Measurements from ENCODE around the gene ZFP57.
A peak's percentile ranks its signal among the peaks of the same experiment; 100 is the strongest.

Gene ZFP57

DNA sequence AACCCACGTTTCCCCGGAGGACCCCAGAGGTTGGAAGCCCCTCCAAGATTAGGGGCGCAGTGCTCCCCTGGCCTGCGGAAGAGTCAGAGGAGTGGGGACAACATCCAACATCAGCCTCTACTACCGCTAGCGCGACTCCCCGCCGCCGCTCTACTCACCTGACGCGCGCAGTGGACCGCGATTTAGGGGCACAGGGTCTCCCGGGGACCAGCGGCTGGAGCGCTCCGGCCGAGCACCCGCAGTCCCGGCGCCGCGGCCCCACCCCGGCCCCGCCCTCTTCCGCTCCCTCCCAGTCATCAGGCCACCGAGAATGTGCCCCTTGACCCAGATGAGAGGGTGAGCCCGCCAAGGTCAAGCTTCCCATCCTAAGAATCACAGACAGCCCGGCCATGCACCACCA lies at the start of gene ZFP57:
Gene ZFP57, minus strand, starts transcription at position 249 of the 400 bp plus-strand sequence. CDS start 4,149 bp downstream, outside the sequence.
- no peak for FAIRE-seq
- DNase-seq (ENCODE audit: low spot score) = no peak

DNA sequence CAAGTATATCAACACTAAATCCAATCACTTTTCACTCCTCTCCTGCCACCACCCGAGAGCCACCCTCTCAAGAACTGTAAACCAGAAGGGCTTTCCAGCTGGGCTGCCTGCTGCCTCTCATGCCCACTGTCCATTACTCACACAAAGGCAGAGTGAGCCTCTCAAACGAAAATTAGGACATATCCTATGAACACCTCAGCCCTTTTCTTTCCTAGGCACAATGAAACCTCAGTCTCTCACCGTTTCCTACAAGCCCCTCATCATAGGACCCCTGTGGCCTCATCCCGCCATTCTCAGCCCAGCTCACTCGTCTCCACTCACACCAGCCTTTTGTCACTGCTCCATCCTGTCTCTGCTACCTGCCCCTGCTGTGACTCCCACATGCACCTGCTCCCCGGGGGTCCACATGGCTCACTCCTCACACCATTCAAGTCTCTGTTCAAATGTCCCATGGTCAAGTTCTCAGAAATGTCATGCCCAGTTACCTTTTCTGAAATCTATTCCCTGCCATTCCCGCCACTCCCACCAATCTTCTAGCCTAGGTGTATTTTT lies 49.7 kb upstream of the ZFP57 start:
- DNase-seq (ENCODE audit: low spot score) = no peak
- no peak for FAIRE-seq

DNA sequence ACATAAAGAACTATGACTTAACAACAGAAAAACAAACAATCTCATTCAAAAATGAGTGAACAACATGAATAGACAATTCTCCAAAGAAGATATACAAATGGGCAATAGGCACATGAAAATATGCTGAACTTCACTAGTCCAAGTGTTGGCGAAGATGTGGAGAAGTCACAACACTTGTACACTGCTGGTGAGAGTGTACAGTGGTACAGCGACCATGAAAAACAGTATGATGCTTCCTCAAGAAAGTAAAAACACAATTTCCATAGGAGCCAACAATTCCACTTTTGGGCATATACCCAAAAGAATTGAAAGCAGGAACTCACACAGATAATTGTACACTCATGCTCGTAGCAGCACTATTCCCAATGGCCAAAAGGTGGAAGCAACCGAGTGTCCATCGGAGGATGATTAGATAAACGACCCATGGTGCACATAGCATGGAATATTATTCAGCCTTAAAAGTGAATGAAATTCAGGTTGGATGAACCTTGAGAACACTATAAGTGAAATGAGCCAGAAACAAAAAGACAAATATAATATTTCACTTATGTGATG lies 48.9 kb upstream of the ZFP57 start:
- DNase-seq (ENCODE audit: low spot score) = no peak
- FAIRE-seq = no peak

DNA sequence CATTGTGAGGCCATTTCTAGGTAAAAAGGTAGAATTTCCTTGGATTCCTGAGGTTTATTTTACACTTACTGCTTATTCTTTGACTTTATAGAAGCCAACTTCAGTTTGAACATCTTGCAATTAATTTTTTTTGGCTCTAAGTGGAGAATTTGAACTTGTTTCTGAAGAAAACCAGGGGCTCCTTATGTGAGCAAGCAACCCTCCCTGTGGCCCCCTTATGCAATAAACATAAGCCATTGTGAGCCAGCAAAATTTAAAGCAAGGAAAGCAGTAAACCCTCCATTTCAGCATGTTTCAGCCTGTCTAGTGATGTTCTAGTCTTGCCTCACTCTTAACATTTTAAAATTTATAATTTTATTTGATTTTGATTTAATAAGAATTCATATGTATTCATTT lies 47.9 kb upstream of the ZFP57 start:
- FAIRE-seq (no peak), DNase-seq (ENCODE audit: low spot score) (no peak)

DNA sequence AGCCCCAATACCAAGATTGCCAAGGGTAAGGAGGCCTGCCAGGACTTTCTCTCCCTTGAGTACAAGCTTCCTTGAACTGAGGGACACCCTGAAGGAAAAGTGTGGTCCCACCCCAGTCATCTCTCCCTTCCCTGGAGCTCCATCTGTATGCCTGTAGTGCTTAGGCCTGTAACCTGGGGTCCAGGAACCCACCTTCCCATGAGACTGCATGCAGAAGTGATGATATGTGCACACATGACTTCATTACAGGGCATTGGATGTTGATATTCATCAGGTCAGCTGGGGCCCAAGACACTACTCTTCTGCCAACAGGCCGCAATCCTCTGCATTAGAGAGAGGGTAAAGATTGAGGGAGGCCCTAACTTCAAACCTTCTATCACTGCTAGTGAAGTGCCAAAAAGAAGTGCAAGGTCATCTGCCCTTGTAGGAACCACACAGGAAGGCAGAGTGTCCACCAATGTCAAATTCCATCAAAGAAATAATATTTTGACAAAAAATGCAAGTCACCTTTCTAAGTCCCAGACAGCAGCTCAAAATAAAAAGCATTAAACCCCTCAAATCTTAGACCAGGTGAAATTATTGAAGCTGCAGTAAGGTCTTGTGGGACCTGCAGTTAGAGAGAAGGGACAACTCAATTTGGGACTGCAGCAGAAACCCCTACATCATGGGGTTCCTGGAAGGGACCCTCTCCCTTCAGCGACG lies 47.4 kb upstream of the ZFP57 start:
- DNase-seq (ENCODE audit: low spot score) (no peak), FAIRE-seq (no peak)

DNA sequence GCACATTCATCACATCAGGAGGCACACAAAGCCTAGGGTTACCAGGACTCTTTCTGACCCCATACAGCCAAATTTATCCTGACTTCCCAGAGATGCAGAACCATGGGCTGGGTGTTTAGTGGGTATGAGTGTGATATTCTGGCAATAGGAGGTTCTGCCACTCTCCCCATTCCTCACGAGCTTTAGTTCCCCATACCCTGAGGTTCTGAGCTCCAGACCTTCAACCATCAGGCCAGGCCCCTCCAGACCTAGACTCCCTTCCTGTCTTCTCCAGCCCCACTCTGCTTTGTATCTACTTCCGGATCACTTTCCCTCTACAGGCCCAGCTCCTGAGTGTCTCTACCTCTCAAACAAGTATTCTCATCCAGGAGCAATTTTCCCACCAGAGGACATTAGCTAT lies 46.7 kb upstream of the ZFP57 start:
- DNase-seq (ENCODE audit: low spot score) = no peak
- no peak for FAIRE-seq

DNA sequence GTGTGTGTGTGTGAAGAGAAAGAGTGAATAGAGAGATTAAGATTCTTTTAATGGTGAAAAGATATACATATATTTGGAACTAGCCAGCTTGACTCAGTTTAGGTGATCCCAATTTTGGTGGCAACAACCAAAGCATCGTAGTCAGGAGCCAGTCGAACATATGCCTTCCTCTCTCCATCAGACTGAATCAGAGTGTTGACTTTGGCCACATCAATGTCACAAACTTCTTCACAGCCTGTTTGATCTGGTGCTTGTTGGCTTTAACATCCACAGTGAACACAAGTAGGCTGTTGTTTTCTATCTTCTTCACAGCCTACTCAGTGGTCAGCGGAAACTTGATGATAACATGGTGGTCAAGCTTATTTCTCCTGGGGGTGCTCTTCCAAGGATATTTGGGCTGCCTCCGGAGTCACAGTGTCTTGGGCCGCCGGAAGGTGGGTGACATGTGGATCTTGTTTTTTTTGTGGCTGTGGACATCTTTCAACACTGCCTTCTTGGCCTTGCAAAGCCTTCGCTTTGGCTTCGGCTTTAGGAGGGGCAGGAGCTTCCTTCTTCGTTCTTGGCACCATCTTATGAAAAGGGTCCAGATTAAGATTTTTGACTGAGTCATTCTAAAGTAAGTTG lies 45.7 kb upstream of the ZFP57 start:
- no peak for DNase-seq (ENCODE audit: low spot score)
- FAIRE-seq = no peak

DNA sequence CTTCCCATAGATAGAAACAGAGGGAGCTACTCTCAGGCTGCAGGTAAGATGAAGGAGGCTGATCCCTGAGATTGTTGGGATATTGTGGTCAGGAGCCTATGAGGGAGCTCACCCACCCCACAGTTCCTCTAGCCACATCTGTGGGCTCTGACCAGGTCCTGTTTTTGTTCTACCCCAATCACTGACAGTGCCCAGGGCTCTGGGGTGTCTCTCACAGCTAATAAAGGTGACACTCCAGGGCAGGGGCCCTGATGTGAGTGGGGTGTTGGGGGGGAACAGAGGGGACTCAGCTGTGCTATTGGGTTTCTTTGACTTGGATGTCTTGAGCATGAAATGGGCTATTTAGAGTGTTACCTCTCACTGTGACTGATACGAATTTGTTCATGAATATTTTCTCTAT lies 45.0 kb upstream of the ZFP57 start:
- no peak for DNase-seq (ENCODE audit: low spot score)
- FAIRE-seq = no peak

DNA sequence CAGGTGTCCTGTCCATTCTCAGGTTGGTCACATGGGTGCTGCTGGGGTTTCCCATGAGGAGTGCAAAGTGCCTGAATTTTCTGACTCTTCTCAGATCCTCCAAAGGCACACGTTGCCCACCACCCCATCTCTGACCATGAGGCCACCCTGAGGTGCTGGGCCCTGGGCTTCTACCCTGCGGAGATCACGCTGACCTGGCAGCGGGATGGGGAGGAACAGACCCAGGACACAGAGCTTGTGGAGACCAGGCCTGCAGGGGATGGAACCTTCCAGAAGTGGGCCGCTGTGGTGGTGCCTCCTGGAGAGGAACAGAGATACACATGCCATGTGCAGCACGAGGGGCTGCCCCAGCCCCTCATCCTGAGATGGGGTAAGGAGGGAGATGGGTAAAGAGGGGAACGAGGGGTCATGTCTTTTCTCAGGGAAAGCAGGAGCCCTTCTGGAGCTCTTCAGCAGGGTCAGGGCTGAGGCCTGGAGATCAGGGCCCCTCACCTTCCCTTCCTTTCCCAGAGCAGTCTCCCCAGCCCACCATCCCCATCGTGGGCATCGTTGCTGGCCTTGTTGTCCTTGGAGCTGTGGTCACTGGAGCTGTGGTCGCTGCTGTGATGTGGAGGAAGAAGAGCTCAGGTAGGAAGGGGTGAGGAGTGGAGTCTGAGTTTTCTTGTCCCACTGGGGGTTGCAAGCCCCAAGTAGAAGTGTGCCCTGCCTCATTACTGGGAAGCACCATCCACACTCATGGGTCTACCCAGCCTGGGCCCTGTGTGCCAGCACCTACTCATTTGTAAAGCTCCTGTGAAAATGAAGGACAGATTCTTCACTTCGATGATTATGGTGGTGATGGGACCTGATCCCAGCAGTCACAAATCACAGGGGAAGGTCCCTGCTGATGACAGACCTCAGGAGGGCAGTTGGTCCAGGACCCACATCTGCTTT lies 44.3 kb upstream of the ZFP57 start:
- FAIRE-seq (no peak), DNase-seq (ENCODE audit: low spot score) (no peak)

DNA sequence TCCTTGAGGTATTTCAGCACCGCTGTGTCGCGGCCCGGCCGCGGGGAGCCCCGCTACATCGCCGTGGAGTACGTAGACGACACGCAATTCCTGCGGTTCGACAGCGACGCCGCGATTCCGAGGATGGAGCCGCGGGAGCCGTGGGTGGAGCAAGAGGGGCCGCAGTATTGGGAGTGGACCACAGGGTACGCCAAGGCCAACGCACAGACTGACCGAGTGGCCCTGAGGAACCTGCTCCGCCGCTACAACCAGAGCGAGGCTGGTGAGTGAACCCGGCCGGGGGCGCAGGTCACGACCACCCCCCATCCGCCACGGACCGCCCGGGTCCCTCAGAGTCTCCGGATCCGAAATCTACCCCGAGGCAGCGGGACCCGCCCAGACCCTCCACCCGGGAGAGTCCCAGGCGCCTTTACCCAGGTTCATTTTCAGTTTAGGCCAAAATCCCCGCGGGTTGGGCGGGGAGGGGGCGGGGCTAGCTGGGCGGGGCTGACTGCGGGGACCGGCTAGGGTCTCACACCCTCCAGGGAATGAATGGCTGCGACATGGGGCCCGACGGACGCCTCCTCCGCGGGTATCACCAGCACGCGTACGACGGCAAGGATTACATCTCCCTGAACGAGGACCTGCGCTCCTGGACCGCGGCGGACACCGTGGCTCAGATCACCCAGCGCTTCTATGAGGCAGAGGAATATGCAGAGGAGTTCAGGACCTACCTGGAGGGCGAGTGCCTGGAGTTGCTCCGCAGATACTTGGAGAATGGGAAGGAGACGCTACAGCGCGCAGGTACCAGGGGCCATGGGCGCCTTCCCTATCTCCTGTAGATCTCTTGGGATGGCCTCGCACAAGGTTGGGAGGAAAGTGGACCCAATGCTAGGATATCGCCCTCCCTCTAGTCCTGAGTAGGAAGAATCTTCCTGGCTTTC lies 43.0 kb upstream of the ZFP57 start:
- FAIRE-seq = no peak
- DNase-seq (ENCODE audit: low spot score) = peak; percentile 48

DNA sequence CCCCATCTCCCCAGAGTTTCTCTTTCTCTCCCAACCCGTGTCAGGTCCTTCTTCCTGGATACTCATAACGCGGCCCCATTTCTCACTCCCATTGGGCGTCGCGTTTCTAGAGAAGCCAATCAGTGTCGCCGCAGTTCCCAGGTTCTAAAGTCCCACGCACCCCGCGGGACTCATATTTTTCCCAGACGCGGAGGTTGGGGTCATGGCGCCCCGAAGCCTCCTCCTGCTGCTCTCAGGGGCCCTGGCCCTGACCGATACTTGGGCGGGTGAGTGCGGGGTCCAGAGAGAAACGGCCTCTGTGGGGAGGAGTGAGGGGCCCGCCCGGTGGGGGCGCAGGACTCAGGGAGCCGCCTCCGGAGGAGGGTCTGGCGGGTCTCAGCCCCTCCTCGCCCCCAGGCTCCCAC lies 42.3 kb upstream of the ZFP57 start, which contains the start of gene HLA-F:
Gene HLA-F, plus strand, starts transcription at position 173 of the 404 bp plus-strand sequence. Its CDS starts 30 bp downstream, at position 203.
- DNase-seq (ENCODE audit: low spot score) (peak; percentile 91), FAIRE-seq (no peak)

DNA sequence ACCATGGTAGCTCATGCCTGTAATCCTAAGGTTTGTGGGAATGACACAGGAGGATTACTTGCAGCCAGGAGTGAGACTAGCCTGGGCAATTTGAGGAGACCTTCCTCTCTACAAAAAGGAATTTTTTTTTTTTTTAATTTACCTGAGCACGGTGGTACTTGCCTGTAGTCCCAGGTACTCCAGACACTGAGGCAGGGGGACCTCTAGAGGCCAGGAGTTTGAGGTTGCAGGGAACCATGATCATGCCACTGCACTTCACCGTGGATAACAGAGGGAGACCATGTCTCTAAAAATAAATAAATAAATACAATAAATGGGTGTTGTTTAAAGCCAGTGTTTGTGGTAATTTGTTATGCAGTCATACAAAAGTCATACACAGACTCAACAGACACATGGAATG lies 39.9 kb upstream of the ZFP57 start:
- no peak for FAIRE-seq

DNA sequence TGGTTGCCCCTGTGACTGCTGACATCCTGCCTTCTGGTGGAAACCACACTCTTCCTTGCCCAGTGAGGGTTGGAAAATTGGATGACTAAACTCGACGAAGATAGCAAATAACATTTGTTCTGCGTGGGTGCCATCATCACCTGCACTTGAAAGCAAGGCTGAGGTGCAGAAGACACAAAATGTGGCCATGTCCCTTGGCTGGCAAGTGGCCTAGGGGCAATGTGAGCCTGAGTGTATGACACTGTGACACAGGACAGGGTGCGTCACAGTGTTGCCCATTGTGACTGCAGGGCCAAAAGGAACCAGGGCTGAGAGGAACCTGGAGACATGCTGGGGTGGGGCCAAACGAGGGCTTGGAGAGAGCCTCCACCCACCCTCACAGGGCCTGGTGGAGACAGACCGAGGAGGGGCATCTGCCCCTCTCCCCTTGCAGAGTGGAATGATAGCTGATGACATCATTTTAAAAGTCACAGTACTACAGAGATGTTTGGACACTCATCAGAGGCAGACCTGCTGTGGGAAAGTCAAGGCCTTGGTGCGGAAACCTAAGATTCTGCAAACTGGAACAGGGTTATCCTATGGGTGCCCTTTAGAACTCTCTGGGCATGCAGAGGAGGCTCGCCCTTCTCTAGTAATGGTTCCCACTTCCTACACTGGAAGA lies 29.5 kb upstream of the ZFP57 start:
- DNase-seq (ENCODE audit: low spot score) (no peak), FAIRE-seq (no peak)

More for the DNA sequence above, 39.9 kb upstream of the ZFP57 start:
- no peak for DNase-seq (ENCODE audit: low spot score)

DNA sequence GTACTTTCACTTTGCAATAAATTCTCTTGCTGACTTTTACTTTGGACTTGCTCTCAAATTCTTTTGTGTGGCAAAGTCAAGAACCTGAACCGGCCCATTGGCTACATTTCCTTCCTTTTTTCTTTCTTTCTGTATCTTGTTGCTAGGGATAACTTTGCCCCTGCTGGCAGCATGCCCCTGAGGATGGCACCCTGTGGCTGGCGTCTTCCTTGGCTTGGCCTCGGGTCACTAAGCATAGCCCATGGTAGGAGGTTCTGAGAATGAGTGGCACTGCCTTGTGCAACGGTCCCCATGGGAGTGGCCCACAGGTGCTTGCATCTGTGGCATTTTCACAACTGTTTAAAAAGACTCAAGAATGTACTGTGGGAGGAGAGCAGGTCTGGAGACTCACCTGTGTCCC lies 28.2 kb upstream of the ZFP57 start:
- no peak for FAIRE-seq
- no peak for DNase-seq (ENCODE audit: low spot score)

DNA sequence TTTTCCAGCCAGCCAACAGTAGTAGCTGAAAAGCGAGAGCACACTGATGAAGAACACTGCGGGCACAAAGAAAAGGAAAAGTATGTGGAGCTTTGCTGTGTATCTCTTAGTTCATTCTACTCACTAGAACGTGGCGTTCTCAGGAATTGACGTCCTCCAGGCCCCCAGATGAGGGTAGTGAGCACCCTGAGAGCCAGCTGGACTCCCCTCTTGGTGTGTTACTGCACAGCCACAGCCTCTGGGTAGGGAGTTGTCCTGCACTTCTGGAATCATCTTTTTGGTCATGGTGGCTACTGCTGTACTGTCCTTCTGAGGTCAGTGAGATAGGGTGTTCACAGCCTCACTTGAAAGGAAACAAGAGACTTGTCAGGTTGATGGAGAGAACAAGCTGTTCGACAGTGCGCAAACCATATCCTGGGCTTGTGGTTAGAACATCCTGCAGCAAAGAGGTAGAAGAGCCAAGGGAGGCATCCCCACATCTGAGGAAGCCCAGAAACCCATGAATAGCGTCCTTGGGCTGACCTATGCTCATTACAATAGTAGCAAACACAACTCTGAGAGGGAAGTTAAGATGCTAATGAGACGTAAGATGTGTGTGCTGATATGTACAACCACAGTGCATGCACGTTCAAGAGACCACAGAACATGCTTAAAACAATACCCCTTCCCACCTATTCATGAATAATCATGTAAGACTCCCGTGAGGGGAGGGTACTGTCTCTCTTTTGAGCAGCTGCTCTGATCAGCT lies 27.7 kb upstream of the ZFP57 start:
- DNase-seq (ENCODE audit: low spot score) (no peak), FAIRE-seq (no peak)

DNA sequence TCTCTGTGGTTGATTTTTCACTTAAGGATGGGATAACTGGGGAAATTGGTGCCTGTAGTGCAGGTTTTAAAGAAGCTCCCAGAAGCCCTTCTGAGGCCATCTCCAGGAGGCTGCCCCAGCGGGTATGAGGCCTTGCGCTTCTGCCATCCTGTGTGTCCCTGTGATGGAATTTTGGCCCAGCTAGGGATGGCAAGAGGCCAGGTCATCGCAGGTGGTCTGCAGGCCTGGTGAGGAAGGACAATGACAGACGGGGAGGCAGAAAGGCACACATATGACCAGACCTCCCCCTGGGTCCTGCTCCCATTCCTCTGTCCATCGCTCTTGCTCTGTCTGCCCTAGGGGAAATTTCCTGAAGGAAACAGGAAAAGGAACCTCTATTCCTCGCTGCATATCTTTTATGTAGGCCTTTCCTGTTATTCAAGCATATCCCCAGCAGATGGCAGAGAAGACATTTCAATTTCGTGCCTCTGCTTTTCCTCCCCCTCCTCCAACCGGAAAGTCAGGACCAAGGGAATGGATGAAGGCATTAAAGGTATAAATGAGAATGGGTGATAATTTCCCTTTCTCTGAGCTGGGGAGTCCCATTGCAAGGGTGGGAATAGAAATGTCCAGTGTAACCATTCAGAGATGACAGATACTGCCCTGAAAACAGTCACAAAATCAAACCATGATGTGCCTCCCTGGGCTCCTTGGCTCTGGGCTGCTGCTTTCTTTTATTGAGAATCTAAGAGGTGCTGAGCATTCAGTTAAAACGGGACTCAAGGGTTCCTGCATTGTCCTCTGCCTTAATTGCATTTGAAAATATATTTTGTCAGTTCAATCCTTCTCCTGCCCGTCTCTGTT lies 24.7 kb upstream of the ZFP57 start:
- DNase-seq (ENCODE audit: low spot score) (peak; percentile 67), FAIRE-seq (peak; percentile 61)

DNA sequence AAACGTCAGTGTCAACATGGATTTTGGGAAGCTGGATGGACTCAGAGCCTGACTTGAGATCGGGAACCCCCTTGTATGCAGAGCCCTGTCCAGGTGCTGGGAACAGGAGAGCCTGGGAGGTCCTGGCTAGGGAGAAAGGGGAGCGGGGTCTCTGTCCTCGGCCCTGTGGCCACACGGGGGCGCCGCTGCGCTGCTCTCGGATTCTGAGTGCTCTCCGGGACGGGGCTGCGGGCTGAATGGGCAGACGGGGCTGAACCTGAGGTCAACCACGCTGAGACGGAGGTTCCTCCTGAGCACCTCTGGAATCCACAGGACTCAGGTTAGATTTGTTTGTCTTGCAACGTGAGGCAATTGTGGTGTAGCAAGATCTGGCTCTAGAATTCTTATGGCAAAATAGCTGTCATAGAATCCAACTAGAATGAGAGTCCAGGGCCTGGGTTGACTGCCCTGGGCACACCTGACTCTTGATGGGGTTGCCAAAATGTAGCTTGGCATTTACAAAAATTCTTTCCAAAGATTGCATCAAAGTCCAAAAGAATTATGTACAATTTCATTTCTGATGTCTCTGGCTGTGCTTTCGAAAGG lies 21.7 kb upstream of the ZFP57 start:
- DNase-seq (ENCODE audit: low spot score) = peak; percentile 80
- no peak for FAIRE-seq
